Measurements from ENCODE around the gene GPSM3.

GPSM3 gene, protein sequence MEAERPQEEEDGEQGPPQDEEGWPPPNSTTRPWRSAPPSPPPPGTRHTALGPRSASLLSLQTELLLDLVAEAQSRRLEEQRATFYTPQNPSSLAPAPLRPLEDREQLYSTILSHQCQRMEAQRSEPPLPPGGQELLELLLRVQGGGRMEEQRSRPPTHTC

DNA sequence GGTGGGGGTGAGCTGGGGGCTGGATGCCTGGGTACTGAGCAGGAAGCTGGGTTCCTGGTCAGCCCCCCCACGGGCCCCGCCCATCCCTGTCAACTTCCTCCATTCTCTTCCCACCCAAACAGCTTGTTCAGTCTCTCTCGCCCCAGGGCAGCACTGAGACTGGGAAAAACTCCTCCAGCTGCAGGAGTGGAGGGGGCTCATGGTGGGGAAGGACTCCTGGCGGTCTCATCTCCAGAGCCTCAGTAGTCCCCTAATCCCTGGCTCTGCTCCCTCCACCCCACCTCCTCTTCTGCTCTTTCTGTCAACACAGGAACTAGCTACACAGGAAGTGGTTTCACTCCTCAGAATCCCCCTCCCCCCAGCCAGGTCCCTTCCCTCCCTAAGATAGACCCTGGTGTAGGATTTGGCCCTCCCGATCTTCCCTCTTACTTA lies at the start of gene GPSM3:
Gene GPSM3, minus strand, starts transcription at position 36 of the 432 bp plus-strand sequence. CDS start 130 bp downstream, outside the sequence.
- peaks cover 38% of the 10 kb centered on the region for H3K4me1 ChIP-seq (ENCODE audit: control insufficient read depth, low read depth, low read length)

DNA sequence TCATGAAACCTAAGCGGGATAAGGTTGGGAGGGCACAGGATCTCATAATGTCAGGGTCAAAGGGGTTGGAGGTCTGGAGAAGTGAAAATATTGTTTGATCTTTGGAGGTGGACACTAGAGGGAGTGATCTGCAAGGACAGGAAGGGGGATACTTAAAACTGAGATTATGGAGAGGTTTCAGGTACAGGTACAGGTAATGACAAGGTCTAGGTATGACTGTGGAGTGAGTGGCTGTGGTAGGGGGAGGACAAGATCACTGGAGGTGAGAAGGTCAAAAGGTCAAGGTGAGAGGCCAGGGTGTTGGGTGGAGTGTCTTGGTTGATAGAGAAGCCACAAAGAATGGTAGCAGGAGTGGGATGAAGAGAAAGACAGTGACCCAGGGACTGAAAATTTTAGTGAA lies 48.2 kb upstream of the GPSM3 start:
- no peaks in the 10 kb centered on the region for H3K4me1 ChIP-seq (ENCODE audit: control insufficient read depth, low read depth, low read length)
- no peaks in the 10 kb centered on the region for H3K9me3 ChIP-seq (ENCODE audit: control insufficient read depth, low read depth, low read length)
- no peak overlapping the region for H3K9ac ChIP-seq (ENCODE audit: low read length)
- no peaks in the 10 kb centered on the region for H3K27me3 ChIP-seq (ENCODE audit: control insufficient read depth, insufficient read depth, low read length)
- H3K27ac ChIP-seq (ENCODE audit: low read length): no peak overlapping the region
- H3K36me3 ChIP-seq (ENCODE audit: control insufficient read depth, low read depth, low read length): no peaks in the 10 kb centered on the region
- no peak overlapping the region for H3K4me3 ChIP-seq (ENCODE audit: low read length)

More for the DNA sequence above, at the start of gene GPSM3:
- no peak within 1 kb of the TSS for H3K9ac ChIP-seq (ENCODE audit: low read length)
- H3K9me3 ChIP-seq (ENCODE audit: control insufficient read depth, low read depth, low read length): no peaks in the 10 kb centered on the region
- no peak within 1 kb of the TSS for H3K27ac ChIP-seq (ENCODE audit: low read length)
- H3K4me3 ChIP-seq (ENCODE audit: low read length): no peak within 1 kb of the TSS
- H3K27me3 ChIP-seq (ENCODE audit: control insufficient read depth, insufficient read depth, low read length): no peaks in the 10 kb centered on the region
- H3K36me3 ChIP-seq (ENCODE audit: control insufficient read depth, low read depth, low read length): peaks cover 4% of the 10 kb centered on the region

DNA sequence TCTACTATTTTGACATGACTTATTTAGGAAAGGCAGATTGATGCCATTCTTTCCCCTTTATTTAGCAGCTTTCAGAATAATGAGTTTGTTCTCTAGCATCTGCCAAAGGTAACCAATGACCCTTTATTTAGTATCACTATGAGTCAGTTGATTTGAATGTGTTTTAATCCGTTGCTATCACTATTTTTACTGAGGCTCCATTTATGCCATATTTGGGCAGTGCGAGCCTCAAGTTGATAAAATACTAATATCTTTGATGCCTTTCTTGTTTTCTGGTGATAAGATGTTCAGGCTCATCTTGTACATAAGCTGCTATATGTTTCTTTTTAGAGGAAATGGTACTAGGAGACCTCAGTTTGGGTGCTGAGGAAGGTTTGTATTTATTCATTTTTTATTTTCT lies 47.0 kb upstream of the GPSM3 start:
- Histone ChIP-seq H3K9me3 (ENCODE audit: control insufficient read depth, low read depth, low read length) (no peaks in the 10 kb centered on the region), H3K9ac (ENCODE audit: low read length) (no peak overlapping the region), H3K4me3 (ENCODE audit: low read length) (no peak overlapping the region), H3K27me3 (ENCODE audit: control insufficient read depth, insufficient read depth, low read length) (no peaks in the 10 kb centered on the region), H3K4me1 (ENCODE audit: control insufficient read depth, low read depth, low read length) (no peaks in the 10 kb centered on the region), H3K36me3 (ENCODE audit: control insufficient read depth, low read depth, low read length) (no peaks in the 10 kb centered on the region), H3K27ac (ENCODE audit: low read length) (no peak overlapping the region)

DNA sequence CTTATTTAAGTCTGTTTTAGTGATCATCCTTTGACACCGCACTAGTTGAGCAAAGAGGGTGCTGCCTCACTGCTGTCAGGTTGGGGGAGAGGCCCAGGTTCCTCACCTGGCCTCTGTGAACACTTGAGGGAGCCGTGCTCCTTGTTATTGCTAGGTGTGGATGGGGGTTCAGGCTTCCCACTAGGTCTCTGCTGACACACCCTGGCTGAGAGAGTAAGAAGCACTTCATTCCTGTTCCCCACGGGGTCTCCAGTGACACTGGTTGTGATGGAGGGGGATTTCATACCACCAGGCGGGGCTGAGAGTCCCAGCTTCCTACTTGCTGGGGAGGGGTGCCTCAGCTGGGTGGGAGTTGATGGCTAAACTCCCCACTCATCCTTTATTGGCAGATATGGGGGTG lies 42.5 kb upstream of the GPSM3 start:
- no peak overlapping the region for H3K27ac ChIP-seq (ENCODE audit: low read length)
- H3K27me3 ChIP-seq (ENCODE audit: control insufficient read depth, insufficient read depth, low read length): no peaks in the 10 kb centered on the region

DNA sequence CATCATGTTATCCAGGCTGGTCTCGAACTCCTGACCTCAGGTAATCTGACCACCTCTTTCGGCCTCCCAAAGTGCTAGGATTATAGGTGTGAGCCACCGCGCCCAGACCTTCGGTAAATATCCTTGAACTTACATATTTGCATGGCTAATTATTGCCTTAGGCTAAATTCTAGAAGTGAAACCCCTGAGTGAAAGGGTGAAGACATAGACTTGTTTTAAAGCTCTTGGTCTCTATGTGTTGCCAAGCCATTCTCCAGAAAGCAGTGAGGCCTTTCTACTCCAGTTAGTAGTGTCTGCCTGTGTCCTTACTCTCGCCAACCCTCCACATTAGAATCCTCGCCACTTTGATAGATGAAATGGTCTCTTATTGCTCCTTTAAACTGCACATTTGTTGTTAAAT lies 34.0 kb upstream of the GPSM3 start:
- Histone ChIP-seq H3K4me1 (ENCODE audit: control insufficient read depth, low read depth, low read length) (no peaks in the 10 kb centered on the region), H3K9ac (ENCODE audit: low read length) (no peak overlapping the region), H3K4me3 (ENCODE audit: low read length) (no peak overlapping the region), H3K9me3 (ENCODE audit: control insufficient read depth, low read depth, low read length) (no peaks in the 10 kb centered on the region), H3K27me3 (ENCODE audit: control insufficient read depth, insufficient read depth, low read length) (no peaks in the 10 kb centered on the region), H3K27ac (ENCODE audit: low read length) (no peak overlapping the region), H3K36me3 (ENCODE audit: control insufficient read depth, low read depth, low read length) (no peaks in the 10 kb centered on the region)

More for the DNA sequence above, 42.5 kb upstream of the GPSM3 start:
- H3K4me3 ChIP-seq (ENCODE audit: low read length): no peak overlapping the region
- no peaks in the 10 kb centered on the region for H3K4me1 ChIP-seq (ENCODE audit: control insufficient read depth, low read depth, low read length)
- H3K9me3 ChIP-seq (ENCODE audit: control insufficient read depth, low read depth, low read length): no peaks in the 10 kb centered on the region
- H3K9ac ChIP-seq (ENCODE audit: low read length): no peak overlapping the region
- H3K36me3 ChIP-seq (ENCODE audit: control insufficient read depth, low read depth, low read length): no peaks in the 10 kb centered on the region

- Histone ChIP-seq H3K27ac (ENCODE audit: low read length) (no peak overlapping the region), H3K27me3 (ENCODE audit: control insufficient read depth, insufficient read depth, low read length) (no peaks in the 10 kb centered on the region), H3K9me3 (ENCODE audit: control insufficient read depth, low read depth, low read length) (no peaks in the 10 kb centered on the region), H3K4me3 (ENCODE audit: low read length) (no peak overlapping the region), H3K9ac (ENCODE audit: low read length) (no peak overlapping the region), H3K4me1 (ENCODE audit: control insufficient read depth, low read depth, low read length) (no peaks in the 10 kb centered on the region), H3K36me3 (ENCODE audit: control insufficient read depth, low read depth, low read length) (no peaks in the 10 kb centered on the region)
Observed at GRCh38 chr6:32224696-32225095, 32.3 kb upstream of the GPSM3 start.

DNA sequence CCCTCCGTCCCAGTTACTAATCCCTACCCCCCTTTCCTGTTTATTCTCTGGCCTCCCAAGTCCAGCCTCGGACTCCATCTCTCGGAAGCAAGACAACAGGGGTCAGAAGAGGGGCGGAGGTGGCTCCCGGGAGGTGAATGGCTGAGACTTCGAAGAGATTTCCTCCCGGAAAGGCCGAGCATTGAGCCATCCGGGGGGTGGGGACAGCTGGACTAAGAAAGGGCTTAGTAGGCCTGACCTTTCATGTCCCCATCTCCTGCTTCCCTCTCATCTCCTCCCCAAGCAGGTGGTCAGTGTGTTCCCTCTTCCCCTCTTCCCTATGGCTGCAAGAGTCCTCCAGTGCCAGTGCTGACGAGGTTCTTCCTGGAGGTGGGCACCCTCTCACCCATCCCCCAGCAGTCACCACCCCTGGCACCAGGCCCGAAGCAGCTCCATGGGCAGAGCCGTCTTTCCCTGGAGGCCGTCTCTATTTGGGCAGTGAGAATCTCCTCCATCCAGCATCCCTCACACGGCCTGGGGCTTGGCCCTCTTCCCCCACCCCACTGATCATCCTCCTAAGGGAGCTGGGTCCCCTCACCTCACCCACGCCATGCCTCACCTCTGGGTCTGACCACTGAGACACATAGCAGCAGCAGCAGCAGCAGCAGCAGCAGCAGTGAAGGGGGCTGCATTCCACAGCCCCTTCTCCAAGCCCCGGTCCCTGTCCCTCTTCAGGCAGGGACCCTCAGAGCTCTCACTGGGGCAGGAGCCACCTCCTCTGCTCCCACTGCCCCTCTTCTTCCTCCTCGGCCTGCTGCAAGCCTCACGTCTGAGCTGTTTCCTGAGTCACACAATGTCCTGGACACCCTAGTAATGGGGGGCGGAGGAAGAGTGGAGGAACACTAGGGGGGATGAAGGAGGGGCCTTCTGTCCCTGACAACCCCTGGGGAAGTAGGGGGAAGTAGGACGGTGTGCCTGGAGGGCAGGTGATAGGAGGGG lies 31.1 kb upstream of the GPSM3 start, which contains the start of gene NOTCH4:
Gene NOTCH4, minus strand, starts transcription at position 810 of the 978 bp plus-strand sequence. Its CDS starts 139 bp downstream, at position 671.
- H3K36me3 ChIP-seq (ENCODE audit: control insufficient read depth, low read depth, low read length): no peaks in the 10 kb centered on the region
- no peak within 1 kb of the TSS for H3K9ac ChIP-seq (ENCODE audit: low read length)
- no peaks in the 10 kb centered on the region for H3K27me3 ChIP-seq (ENCODE audit: control insufficient read depth, insufficient read depth, low read length)
- no peaks in the 10 kb centered on the region for H3K4me1 ChIP-seq (ENCODE audit: control insufficient read depth, low read depth, low read length)
- H3K4me3 ChIP-seq (ENCODE audit: low read length): no peak within 1 kb of the TSS
- no peak within 1 kb of the TSS for H3K27ac ChIP-seq (ENCODE audit: low read length)
- H3K9me3 ChIP-seq (ENCODE audit: control insufficient read depth, low read depth, low read length): no peaks in the 10 kb centered on the region

DNA sequence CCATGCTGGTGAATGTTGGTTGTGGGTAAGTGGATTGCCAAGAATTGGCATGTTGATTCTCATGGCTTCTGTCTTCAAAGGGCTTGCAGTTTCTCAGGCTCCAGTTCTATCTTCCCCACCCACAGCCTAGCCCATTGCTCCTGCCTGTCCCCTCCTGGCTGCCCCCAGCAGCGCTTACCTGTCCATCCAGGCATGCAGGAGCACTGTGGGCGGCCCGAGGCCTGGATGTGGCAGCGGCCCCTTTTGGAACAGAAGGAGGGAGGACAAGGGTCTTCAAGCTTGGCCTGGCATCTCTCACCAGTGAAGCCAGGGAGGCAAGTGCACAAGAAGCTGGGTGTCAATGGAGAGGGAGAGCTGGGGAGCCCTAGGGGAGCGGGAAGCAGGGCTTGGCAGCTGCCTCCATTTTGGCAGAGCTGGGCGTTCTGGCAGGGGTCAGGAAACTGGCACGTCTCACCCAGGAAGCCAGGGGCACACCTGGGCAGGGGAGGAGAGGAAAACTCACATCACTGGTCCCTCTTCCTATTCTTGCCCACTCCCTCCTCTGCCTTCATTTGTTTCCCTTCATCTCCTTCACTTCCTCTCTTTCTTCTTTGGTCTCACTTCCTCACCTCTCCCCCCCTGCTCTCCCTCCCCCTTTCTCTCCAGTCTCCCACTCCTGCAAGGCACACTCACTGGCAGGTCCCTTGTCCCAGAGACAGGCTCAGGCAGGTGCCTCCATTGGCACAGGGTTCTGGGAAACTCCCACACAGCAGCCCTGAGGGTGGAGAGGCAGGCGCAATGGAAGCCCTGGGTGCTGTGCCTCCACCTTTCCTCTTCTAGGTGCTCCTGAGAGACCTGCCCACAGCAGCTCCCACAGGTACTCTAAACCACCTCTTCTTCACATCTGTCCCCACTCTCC lies 30.1 kb upstream of the GPSM3 start:
- H3K27ac ChIP-seq (ENCODE audit: low read length): no peak overlapping the region
- no peak overlapping the region for H3K4me3 ChIP-seq (ENCODE audit: low read length)
- no peaks in the 10 kb centered on the region for H3K4me1 ChIP-seq (ENCODE audit: control insufficient read depth, low read depth, low read length)
- no peak overlapping the region for H3K9ac ChIP-seq (ENCODE audit: low read length)
- no peaks in the 10 kb centered on the region for H3K9me3 ChIP-seq (ENCODE audit: control insufficient read depth, low read depth, low read length)
- H3K27me3 ChIP-seq (ENCODE audit: control insufficient read depth, insufficient read depth, low read length): no peaks in the 10 kb centered on the region
- H3K36me3 ChIP-seq (ENCODE audit: control insufficient read depth, low read depth, low read length): no peaks in the 10 kb centered on the region

- H3K27me3 ChIP-seq (ENCODE audit: control insufficient read depth, insufficient read depth, low read length): no peaks in the 10 kb centered on the region
- H3K36me3 ChIP-seq (ENCODE audit: control insufficient read depth, low read depth, low read length): no peaks in the 10 kb centered on the region
- H3K4me1 ChIP-seq (ENCODE audit: control insufficient read depth, low read depth, low read length): no peaks in the 10 kb centered on the region
Observed at GRCh38 chr6:32220021-32220420, 27.6 kb upstream of the GPSM3 start.

DNA sequence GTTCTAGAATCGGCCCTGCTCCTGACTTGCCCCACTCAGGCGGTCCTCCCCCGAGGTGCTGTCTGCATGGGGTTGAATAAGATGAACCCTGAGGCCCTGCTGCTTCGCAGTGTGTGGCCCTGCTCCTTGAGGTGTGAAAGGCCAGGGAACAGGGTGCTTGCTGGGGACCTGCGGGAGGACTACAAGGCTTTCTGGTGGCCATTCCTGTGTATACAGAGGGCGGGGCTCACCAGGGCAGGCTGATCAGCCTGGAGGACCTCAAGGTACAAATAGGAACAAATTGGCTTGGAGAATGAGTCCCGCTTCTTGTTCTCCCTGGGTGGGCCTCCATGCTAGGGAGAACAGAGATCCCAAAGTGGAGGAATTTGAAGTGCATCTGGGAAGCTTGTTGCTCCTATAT lies 25.7 kb upstream of the GPSM3 start:
- H3K27ac ChIP-seq (ENCODE audit: low read length): no peak overlapping the region
- H3K9me3 ChIP-seq (ENCODE audit: control insufficient read depth, low read depth, low read length): no peaks in the 10 kb centered on the region
- no peak overlapping the region for H3K4me3 ChIP-seq (ENCODE audit: low read length)
- H3K4me1 ChIP-seq (ENCODE audit: control insufficient read depth, low read depth, low read length): no peaks in the 10 kb centered on the region
- H3K9ac ChIP-seq (ENCODE audit: low read length): no peak overlapping the region
- no peaks in the 10 kb centered on the region for H3K27me3 ChIP-seq (ENCODE audit: control insufficient read depth, insufficient read depth, low read length)
- no peaks in the 10 kb centered on the region for H3K36me3 ChIP-seq (ENCODE audit: control insufficient read depth, low read depth, low read length)

More at GRCh38 chr6:32220021-32220420, 27.6 kb upstream of the GPSM3 start:
- H3K27ac ChIP-seq (ENCODE audit: low read length): no peak overlapping the region
- H3K9ac ChIP-seq (ENCODE audit: low read length): no peak overlapping the region
- no peaks in the 10 kb centered on the region for H3K9me3 ChIP-seq (ENCODE audit: control insufficient read depth, low read depth, low read length)
- no peak overlapping the region for H3K4me3 ChIP-seq (ENCODE audit: low read length)

DNA sequence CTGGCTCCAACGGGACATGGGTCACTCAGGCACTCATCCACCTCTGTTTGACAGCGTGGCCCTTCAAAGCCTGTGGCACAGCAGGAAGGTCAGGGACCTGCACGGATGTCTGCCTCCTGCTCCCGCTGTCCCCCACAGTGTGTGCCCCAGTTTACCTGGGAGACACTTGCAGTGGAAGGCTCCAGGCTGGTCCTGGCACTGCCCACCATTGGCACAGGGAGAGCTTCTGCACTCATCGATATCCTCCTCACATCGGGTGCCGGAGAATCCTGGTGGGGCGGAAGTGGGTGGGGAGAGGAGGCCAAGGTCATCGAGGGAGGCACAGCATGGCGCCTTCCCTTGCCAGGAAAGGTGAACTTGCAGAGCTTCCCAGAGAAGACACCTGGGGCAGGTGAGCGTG lies 24.6 kb upstream of the GPSM3 start:
- Histone ChIP-seq H3K36me3 (ENCODE audit: control insufficient read depth, low read depth, low read length) (no peaks in the 10 kb centered on the region), H3K9me3 (ENCODE audit: control insufficient read depth, low read depth, low read length) (no peaks in the 10 kb centered on the region), H3K4me3 (ENCODE audit: low read length) (no peak overlapping the region), H3K27ac (ENCODE audit: low read length) (no peak overlapping the region), H3K9ac (ENCODE audit: low read length) (no peak overlapping the region), H3K27me3 (ENCODE audit: control insufficient read depth, insufficient read depth, low read length) (no peaks in the 10 kb centered on the region), H3K4me1 (ENCODE audit: control insufficient read depth, low read depth, low read length) (no peaks in the 10 kb centered on the region)
